Epithelial cell of esophagus (primary cell): ENCODE data around the gene CCDC192.

Source experiments
- DNase-seq: peaks from one replicate; pipeline ENCODE4 v3.0.0; 2010; ENCODE audit warnings: low read depth
- H3K4me3 ChIP-seq: 2 replicates; pipeline ENCODE4 v1.5.1; 2011; ENCODE audit warnings: mild to moderate bottlenecking, low read length, control low read depth
- CTCF ChIP-seq: IDR thresholded peaks from 2 replicates; pipeline ENCODE4 v1.5.1; 2011; ENCODE audit warnings: low read depth, mild to moderate bottlenecking, low read length, control low read depth, inconsistent platforms; ENCODE audit not compliant: insufficient read depth; ENCODE audit errors: missing control alignments

Gene CCDC192

GRCh38 chr5:127885176-127885575 is 182.0 kb downstream of the CCDC192 start:
- no peak overlapping the region for H3K4me3 ChIP-seq
- no peak for DNase-seq
- TF ChIP-seq CTCF: no peak

- no peak for TF ChIP-seq CTCF
Measured at GRCh38 chr5:127886081-127886480, 182.9 kb downstream of the CCDC192 start.

GRCh38 chr5:127887282-127887681 is 184.1 kb downstream of the CCDC192 start:
- no peak overlapping the region for H3K4me3 ChIP-seq
- no peak for TF ChIP-seq CTCF
- DNase-seq: peak; percentile 60

More at GRCh38 chr5:127886081-127886480, 182.9 kb downstream of the CCDC192 start:
- no peak for DNase-seq
- no peak overlapping the region for H3K4me3 ChIP-seq

GRCh38 chr5:127891942-127892341 is 188.8 kb downstream of the CCDC192 start:
- no peak for DNase-seq
- no peak overlapping the region for H3K4me3 ChIP-seq
- no peak for TF ChIP-seq CTCF

- no peak overlapping the region for H3K4me3 ChIP-seq
- no peak for TF ChIP-seq CTCF
- peak; percentile 76 for DNase-seq
Measured at GRCh38 chr5:127892467-127893207, 189.4 kb downstream of the CCDC192 start.

- H3K4me3 ChIP-seq: no peak overlapping the region
- no peak for TF ChIP-seq CTCF
- DNase-seq: no peak
Measured at GRCh38 chr5:127893232-127893631, 190.0 kb downstream of the CCDC192 start.

GRCh38 chr5:127894461-127894860 is 191.3 kb downstream of the CCDC192 start:
- no peak overlapping the region for H3K4me3 ChIP-seq
- TF ChIP-seq CTCF: no peak
- no peak for DNase-seq
